ENCODE data around the gene KCNE4.

- TF ChIP-seq CTCF (IDR thresholded peaks at IDR 0.05) (no peak), EP300 (IDR thresholded peaks at IDR 0.05) (no peak), POLR2A (IDR thresholded peaks at IDR 0.05) (no peak)
These were observed 47.6 kb downstream of the KCNE4 start for GRCh38 chr2:223099561-223099960.
